ENCODE measurements around the gene MTCH2.

GRCh38 chr11:47595967-47596366 lies 46.4 kb downstream of the MTCH2 start:
- TF ChIP-seq, protein P1, sequence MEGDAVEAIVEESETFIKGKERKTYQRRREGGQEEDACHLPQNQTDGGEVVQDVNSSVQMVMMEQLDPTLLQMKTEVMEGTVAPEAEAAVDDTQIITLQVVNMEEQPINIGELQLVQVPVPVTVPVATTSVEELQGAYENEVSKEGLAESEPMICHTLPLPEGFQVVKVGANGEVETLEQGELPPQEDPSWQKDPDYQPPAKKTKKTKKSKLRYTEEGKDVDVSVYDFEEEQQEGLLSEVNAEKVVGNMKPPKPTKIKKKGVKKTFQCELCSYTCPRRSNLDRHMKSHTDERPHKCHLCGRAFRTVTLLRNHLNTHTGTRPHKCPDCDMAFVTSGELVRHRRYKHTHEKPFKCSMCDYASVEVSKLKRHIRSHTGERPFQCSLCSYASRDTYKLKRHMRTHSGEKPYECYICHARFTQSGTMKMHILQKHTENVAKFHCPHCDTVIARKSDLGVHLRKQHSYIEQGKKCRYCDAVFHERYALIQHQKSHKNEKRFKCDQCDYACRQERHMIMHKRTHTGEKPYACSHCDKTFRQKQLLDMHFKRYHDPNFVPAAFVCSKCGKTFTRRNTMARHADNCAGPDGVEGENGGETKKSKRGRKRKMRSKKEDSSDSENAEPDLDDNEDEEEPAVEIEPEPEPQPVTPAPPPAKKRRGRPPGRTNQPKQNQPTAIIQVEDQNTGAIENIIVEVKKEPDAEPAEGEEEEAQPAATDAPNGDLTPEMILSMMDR (IDR thresholded peaks at IDR 0.05), result no peak
- no peak for TF ChIP-seq POLR2A (IDR thresholded peaks at IDR 0.05)
